Astrocyte (in vitro differentiated cells and primary cell): ENCODE measurements around the gene MOXD1.

ENCODE experiments used
- EZH2 ChIP-seq: IDR thresholded peaks from 2 replicates; pipeline ENCODE4 v1.6.1; 2012; ENCODE audit warnings: mild to moderate bottlenecking, low read length, inconsistent platforms; ENCODE audit not compliant: insufficient read depth
- TF ChIP-seq, protein P1 (sequence below): IDR thresholded peaks from 2 replicates; pipeline ENCODE4 v1.5.1; 2011; ENCODE audit warnings: low read depth, mild to moderate bottlenecking, inconsistent platforms, low read length, moderate library complexity; ENCODE audit not compliant: insufficient read depth

DNA sequence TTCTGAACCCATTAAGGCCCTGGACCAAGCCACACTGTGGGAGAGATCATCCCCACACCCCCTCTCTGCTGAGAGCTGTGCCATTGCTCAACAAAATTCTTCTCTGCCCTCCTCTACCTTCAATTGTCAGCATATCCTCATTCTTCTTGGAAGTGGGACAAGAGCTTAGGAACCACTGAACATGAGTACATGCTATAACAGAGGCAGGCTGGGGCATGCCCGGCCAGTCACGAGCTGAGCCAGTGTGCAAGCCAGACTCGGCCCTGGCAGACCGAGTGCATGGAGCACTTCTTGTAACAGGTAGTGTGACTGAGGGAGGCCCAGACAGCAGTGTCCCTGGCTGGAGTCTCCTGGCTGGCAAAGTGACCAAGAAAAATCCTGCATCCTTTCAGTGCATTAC lies 149.2 kb downstream of the MOXD1 start:
- TF ChIP-seq EZH2: no peak
- TF ChIP-seq, protein P1, sequence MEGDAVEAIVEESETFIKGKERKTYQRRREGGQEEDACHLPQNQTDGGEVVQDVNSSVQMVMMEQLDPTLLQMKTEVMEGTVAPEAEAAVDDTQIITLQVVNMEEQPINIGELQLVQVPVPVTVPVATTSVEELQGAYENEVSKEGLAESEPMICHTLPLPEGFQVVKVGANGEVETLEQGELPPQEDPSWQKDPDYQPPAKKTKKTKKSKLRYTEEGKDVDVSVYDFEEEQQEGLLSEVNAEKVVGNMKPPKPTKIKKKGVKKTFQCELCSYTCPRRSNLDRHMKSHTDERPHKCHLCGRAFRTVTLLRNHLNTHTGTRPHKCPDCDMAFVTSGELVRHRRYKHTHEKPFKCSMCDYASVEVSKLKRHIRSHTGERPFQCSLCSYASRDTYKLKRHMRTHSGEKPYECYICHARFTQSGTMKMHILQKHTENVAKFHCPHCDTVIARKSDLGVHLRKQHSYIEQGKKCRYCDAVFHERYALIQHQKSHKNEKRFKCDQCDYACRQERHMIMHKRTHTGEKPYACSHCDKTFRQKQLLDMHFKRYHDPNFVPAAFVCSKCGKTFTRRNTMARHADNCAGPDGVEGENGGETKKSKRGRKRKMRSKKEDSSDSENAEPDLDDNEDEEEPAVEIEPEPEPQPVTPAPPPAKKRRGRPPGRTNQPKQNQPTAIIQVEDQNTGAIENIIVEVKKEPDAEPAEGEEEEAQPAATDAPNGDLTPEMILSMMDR: no peak
